Activated CD4-positive, alpha-beta T cell treated with anti-CD3 and anti-CD28 coated beads for 1 hour (primary cell): ENCODE measurements around the gene LECT2.

Experiments used
- DNase-seq: peaks from one replicate; pipeline ENCODE4 v3.0.0-alpha.2; 2020

Gene LECT2

GRCh38 chr5:135978212-135978631 is 23.4 kb upstream of the LECT2 start:
- no peak for DNase-seq

DNA sequence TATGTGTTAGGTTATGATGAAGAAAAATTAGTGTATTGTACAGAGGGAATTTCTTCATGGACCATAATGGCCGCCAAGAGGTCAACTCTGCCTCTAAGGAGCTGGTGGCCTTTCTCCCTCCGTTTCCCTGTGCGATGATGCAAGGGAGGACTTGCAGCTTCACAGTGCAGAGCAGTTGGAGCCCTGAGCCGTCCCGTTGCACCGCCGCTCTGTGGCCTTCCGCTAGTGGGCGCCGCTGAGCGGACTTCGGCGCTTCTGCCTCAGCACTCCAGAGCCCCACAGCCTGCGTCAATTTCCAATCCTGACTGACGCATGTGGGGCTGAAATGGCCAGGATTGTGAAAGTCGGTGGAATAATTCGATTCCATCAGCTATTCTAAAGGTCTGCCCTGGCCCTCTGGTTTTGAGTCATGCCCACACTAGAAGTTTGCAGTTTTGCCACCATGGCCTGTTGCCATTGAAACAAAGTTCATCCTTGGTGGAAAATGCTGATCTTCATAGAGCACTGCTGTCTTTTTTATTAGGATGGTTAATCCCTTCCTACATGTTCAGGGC is 22.7 kb upstream of the LECT2 start:
- no peak for DNase-seq

- no peak for DNase-seq
Measured at GRCh38 chr5:135976216-135976615, 21.4 kb upstream of the LECT2 start.

DNA sequence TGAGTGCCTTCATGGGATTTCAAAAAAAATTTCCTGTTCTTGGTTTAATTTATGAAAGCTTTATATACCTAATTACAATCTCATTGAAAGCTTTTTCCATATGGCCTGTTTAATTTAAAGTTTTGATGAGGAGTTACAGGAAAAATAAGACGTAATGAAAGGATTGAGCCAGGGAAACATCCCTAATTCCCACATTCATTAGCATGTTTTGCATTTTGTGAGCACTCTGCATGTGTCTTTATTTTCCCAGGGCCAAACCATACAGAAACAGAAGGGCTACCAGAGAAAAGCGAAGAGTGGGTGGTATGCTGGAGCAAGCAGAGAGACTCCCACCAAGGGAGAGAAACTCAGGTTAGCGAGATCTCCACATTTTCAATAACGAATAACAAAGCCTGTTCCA is 20.3 kb upstream of the LECT2 start:
- no peak for DNase-seq

DNA sequence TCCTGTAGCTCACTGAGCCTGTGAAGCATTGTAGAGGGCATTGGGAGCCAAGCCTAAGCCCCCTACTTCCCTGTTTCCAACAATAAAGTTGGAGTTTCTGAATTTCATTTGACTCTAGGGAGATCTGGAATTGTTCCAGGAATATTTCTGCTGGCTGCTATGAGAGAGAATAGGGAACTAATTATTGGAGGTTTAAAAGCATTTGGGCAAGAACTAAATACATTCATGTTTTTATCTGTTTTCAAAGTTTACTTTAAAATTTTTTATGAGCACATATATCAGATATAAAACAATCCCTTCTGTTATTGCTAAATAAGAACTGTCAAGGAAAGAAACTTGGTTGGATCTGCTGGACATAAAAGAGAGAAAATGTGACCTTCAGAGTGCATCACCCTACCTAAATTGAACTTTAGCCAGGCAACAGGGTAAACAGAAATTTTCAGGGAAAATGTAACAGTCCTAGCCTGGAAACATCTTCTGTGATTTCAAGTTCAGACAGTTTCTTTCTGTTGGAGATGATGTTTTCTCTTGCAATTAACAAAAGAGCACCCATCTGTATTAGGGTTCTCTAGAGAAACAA is 19.3 kb upstream of the LECT2 start:
- no peak for DNase-seq

DNA sequence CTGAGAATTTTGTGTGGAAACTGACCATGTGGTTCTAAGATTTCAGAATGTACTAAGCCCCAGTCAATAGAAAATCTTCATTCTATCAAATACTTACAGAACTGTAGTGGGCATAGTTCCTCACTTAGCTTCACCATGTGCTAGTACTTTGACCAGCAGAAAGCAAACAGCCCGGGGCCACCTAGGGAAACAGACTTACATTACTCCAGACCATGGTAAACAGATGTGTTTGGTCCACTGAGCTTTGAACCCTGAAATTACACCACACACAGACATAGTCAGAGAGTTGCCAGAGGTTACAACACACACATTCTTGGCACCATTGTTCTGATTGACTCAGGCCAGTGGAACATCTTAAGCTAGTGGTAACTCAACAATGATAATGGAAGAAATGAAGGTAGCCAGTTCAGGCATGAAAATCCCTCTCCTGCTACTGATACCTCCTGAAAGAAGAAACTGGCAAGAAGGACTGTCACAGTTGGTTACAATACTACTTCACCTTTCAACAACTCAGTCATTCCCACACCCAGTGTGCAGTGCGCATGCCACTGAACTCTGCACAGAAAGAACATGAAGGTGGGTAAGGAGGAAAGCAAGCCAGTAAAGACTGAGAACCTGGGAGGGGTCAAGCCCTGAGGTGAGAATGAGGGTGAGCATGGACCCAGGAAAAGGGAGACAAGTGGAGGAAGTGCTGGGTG is 18.7 kb upstream of the LECT2 start:
- DNase-seq = no peak

- no peak for DNase-seq
Measured at GRCh38 chr5:135971701-135972100, 16.9 kb upstream of the LECT2 start.

DNA sequence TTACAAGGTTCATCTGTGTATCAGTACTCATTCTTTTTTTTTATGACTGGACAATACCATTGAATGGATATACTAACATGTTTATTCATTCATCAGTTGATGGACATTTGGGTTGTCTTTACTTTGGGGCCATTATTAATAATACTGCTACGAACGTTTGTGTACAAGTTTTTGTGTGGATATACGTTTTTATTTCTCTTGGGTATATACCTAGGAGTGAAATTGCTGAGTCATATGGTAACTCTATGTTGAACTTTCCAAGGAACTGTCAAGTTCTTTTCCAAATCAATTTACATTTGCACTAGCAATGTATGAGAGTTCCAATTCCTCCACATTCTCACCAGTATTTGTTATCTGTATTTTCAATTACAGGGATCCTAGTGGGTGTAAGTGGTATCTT is 12.0 kb upstream of the LECT2 start:
- DNase-seq = no peak

- no peak for DNase-seq
Measured at GRCh38 chr5:135966165-135966564, 11.4 kb upstream of the LECT2 start.

DNA sequence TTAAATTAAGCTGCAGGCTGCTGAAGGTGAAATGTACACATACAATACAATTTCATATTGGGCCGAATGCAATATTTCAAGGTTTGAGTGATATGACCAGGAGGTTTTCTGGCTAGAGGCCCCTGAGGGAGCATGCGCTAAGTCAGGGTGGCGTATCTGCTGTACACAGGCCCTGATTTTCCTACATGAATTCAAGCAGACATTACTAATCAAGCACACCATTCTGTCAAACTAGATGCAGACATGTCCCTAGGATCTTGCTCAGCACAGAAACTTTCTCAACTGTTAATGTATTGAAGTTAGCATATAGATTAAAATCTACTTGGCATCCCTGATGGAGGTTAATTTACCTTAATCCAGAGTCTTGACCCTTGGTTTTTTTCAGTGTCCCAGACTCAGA is 10.7 kb upstream of the LECT2 start:
- no peak for DNase-seq

DNA sequence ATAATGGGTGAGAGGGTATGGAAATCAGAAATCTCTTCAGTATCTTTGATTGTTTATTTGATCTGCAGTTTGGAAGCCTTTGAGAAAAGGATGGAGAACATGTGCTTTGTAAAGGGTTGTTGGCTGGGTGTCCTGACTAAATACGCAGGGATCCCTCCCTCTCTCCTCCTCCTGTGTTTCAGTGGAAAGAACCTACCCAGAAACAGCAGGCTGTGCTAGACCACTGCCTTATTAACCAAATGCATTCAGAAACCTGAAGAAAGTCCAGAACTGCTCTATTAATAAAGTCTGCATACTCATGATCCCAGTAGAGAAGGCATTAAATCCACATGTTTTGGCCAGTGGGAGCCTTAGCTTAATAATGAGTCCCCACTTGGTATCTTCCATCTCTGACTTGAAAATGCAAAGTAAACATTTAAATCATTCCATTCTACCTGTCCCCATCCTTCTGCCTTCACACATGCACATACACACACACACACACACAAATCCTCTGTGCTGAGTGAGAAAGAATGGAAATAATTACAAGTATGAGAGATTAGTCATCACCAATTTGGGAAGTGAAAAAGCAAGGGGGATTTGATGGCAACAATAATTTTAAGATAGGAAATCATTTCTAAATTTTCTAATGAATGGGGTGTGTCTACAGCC is 10.0 kb upstream of the LECT2 start:
- DNase-seq = no peak

- no peak for DNase-seq
Measured at GRCh38 chr5:135955525-135955924, 742 bp upstream of the LECT2 start.

DNA sequence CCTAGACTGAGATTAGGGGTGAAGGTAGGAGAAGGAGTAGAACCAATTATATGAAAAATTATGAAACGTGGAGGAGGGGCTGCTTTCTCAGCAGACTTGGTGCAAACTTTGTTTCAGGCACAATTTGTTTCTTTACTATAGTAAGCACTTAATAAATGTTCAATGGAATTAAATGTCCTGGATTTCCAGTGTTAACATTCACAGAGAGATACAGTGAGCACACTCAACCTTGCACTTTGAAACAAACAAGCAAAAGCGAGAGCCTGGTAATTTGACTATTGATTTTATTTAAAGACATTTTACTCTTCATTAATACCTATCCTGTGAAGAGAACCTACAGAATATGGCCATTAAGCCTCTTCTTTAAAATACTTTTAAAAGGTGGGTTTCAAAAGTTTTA is 933 bp downstream of the LECT2 start:
- no peak for DNase-seq

- DNase-seq = no peak
Measured at GRCh38 chr5:135952683-135953082, 2.1 kb downstream of the LECT2 start.

- DNase-seq = no peak
Measured at GRCh38 chr5:135951807-135952206, 3.0 kb downstream of the LECT2 start.

GRCh38 chr5:135951257-135951656 is 3.5 kb downstream of the LECT2 start:
- no peak for DNase-seq

GRCh38 chr5:135950611-135951010 is 4.2 kb downstream of the LECT2 start:
- no peak for DNase-seq

DNA sequence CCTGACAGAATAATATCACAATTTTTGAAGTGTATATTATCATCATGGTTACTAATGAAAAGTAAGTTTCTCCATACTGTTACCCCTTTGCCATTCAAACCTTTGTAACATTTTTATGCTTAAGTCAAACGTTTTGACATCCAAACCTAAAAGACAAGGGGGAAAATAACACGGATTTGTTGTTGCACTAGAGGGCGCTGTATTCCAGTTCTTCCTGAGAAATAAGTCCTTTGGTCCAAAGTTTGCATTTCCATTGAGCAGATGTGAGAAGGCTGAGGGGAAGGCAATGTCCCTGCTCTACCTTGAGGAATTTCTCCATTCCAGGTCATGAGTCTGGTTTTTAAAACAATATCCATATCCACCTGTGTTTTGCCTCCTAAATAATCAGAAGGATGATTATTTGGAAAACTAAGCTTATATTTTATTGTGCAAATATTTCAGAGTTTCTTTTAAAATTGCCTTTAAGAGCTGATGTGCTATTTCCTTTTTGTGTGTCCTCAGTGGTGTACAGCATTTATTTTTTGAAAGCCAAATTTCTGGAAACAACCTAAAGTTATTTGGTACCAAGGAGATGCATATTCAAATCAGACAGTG is 9.7 kb downstream of the LECT2 start:
- no peak for DNase-seq

DNA sequence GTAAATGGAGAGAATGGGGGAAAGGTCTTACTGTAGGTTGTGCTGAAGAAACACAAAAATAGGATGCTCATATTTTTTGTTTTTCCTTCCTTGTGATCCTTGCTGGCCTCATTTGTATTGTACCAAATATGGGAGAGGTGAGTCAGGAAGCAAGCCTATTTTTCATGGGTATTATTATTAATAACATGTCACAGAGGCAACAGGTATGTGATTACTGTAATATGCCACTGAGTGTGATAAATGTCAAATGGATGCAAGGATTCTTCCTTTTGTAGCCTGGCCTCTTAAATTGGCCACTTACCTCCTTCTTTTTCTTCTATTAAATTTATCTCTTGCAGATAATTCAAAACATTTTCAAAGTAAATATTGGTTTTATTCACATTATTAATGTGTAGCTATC is 10.2 kb downstream of the LECT2 start:
- no peak for DNase-seq

- no peak for DNase-seq
Measured at GRCh38 chr5:135942202-135942771, 12.5 kb downstream of the LECT2 start.

- no peak for DNase-seq
Measured at GRCh38 chr5:135941711-135942110, 13.1 kb downstream of the LECT2 start.

- DNase-seq = no peak
Measured at GRCh38 chr5:135937245-135937911, 17.4 kb downstream of the LECT2 start.

GRCh38 chr5:135934939-135935338 is 19.8 kb downstream of the LECT2 start:
- DNase-seq = no peak
